ENCODE measurements around the gene EXD3. TPM values are rescaled to one million over a fixed set of nuclear protein-coding genes. Genes with fewer than 3 reads are reported as not detected.

EXD3 gene
- polyA plus RNA-seq, 1 experiment, result 4.0 TPM

- no peak for TF ChIP-seq CTCF (IDR thresholded peaks at IDR 0.05; ENCODE audit: low read depth, low read length)
- Histone ChIP-seq H3K27me3 (ENCODE audit: control insufficient read depth, insufficient read depth, low read length) (peaks cover 36% of the 10 kb centered on the region), H3K27ac (ENCODE audit: low read depth, low read length) (no peak overlapping the region), H3K4me3 (ENCODE audit: low read depth, low read length) (peak overlapping the region; percentile 40), H3K9me3 (ENCODE audit: control insufficient read depth, insufficient read depth, low read length) (no peaks in the 10 kb centered on the region; the same call in 1 of the 2 replicates)
- ChIA-PET CTCF (no interaction called here), POLR2A (no interaction called here)
- no peak for DNase-seq (ENCODE audit: low read depth, low spot score)
Measured at GRCh38 chr9:137300567-137301080, 122.3 kb downstream of the EXD3 start.

- POLR2A ChIA-PET, result no interaction called here
- no peak for TF ChIP-seq CTCF (IDR thresholded peaks at IDR 0.05; ENCODE audit: low read depth, low read length)
- DNase-seq (ENCODE audit: low read depth, low spot score), result no peak
- H3K27ac ChIP-seq (ENCODE audit: low read depth, low read length), result no peak overlapping the region
- H3K4me3 ChIP-seq (ENCODE audit: low read depth, low read length), result no peak overlapping the region
- CTCF ChIA-PET, result interaction anchor here (0.7 kb wide), 1 partner anchor 110 kb away, joined by 3 read pairs; no protein-coding TSS in a partner anchor
- H3K9me3 ChIP-seq (ENCODE audit: control insufficient read depth, insufficient read depth, low read length), result peaks cover 2% of the 10 kb centered on the region; the same call in 1 of the 2 replicates
- peaks cover 36% of the 10 kb centered on the region for H3K27me3 ChIP-seq (ENCODE audit: control insufficient read depth, insufficient read depth, low read length)
Measured at GRCh38 chr9:137299938-137300337, 123.0 kb downstream of the EXD3 start.

- Histone ChIP-seq H3K9me3 (ENCODE audit: control insufficient read depth, insufficient read depth, low read length) (peaks cover 9% of the 10 kb centered on the region), H3K27ac (ENCODE audit: low read depth, low read length) (no peak overlapping the region), H3K4me3 (ENCODE audit: low read depth, low read length) (no peak overlapping the region), H3K27me3 (ENCODE audit: control insufficient read depth, insufficient read depth, low read length) (peaks cover 39% of the 10 kb centered on the region)
- CTCF ChIA-PET, result interaction anchor here (0.7 kb wide), 1 partner anchor 110 kb away, joined by 3 read pairs; no protein-coding TSS in a partner anchor
- TF ChIP-seq CTCF (IDR thresholded peaks at IDR 0.05; ENCODE audit: low read depth, low read length), result no peak
- POLR2A ChIA-PET, result no interaction called here
- DNase-seq (ENCODE audit: low read depth, low spot score), result no peak
Measured at GRCh38 chr9:137299203-137299565, 123.8 kb downstream of the EXD3 start.

GRCh38 chr9:137298401-137299202 lies 124.4 kb downstream of the EXD3 start:
- TF ChIP-seq CTCF (IDR thresholded peaks at IDR 0.05; ENCODE audit: low read depth, low read length), result no peak
- CTCF ChIA-PET, result no interaction called here
- H3K27me3 ChIP-seq (ENCODE audit: control insufficient read depth, insufficient read depth, low read length), result peaks cover 39% of the 10 kb centered on the region
- H3K9me3 ChIP-seq (ENCODE audit: control insufficient read depth, insufficient read depth, low read length), result peaks cover 11% of the 10 kb centered on the region
- POLR2A ChIA-PET, result interaction anchor here (0.5 kb wide), 1 partner anchor 158 kb away, joined by 7 read pairs; no protein-coding TSS in a partner anchor
- H3K27ac ChIP-seq (ENCODE audit: low read depth, low read length), result no peak overlapping the region
- DNase-seq (ENCODE audit: low read depth, low spot score), result no peak
- H3K4me3 ChIP-seq (ENCODE audit: low read depth, low read length), result no peak overlapping the region

GRCh38 chr9:137297966-137298365 lies 125.0 kb downstream of the EXD3 start:
- ChIA-PET POLR2A (interaction anchor here (0.5 kb wide), 1 partner anchor 158 kb away, joined by 7 read pairs; no protein-coding TSS in a partner anchor), CTCF (interaction anchor here (0.6 kb wide), 1 partner anchor 803 kb away, joined by 3 read pairs; no protein-coding TSS in a partner anchor)
- Histone ChIP-seq H3K27me3 (ENCODE audit: control insufficient read depth, insufficient read depth, low read length) (peaks cover 39% of the 10 kb centered on the region), H3K27ac (ENCODE audit: low read depth, low read length) (no peak overlapping the region), H3K9me3 (ENCODE audit: control insufficient read depth, insufficient read depth, low read length) (peaks cover 11% of the 10 kb centered on the region), H3K4me3 (ENCODE audit: low read depth, low read length) (no peak overlapping the region)
- no peak for TF ChIP-seq CTCF (IDR thresholded peaks at IDR 0.05; ENCODE audit: low read depth, low read length)
- DNase-seq (ENCODE audit: low read depth, low spot score), result no peak
